PFSK-1 (cell line): ENCODE measurements around the gene SYNDIG1.

ENCODE experiments used
- FOXP2 ChIP-seq: optimal IDR thresholded peaks from 2 replicates; pipeline ENCODE3; 2011; ENCODE audit warnings: borderline replicate concordance, control low read depth, inconsistent platforms; ENCODE audit not compliant: insufficient read depth; ENCODE audit errors: extremely low read length, extremely low read depth
- POLR2AphosphoS5 ChIP-seq: IDR thresholded peaks from 2 replicates; pipeline ENCODE4 v1.6.1; 2012; ENCODE audit warnings: low read depth, mild to moderate bottlenecking, control low read depth, low read length, moderate library complexity
- SIN3A ChIP-seq: IDR thresholded peaks from 2 replicates; pipeline ENCODE4 v1.6.1; 2012; ENCODE audit warnings: mild to moderate bottlenecking, low read length, moderate library complexity, borderline replicate concordance; ENCODE audit not compliant: insufficient read depth
- TAF1 ChIP-seq: IDR thresholded peaks from 2 replicates; pipeline ENCODE4 v1.6.1; 2012; ENCODE audit warnings: low read length, control low read depth, borderline replicate concordance; ENCODE audit not compliant: insufficient read depth
- TF ChIP-seq, protein P1 (sequence below), 2 experiments: IDR thresholded peaks; 2 replicates each; pipeline versions ENCODE4 v1.6.1 to v1.8.0; 2011 to 2012; ENCODE audit warnings: low read depth in 2 of 2, low read length in 2 of 2, control low read depth in 1 of 2, inconsistent platforms in 1 of 2, mild to moderate bottlenecking in 1 of 2, moderate library complexity in 1 of 2; ENCODE audit not compliant: insufficient read depth in 1 of 2

The SYNDIG1 gene

DNA sequence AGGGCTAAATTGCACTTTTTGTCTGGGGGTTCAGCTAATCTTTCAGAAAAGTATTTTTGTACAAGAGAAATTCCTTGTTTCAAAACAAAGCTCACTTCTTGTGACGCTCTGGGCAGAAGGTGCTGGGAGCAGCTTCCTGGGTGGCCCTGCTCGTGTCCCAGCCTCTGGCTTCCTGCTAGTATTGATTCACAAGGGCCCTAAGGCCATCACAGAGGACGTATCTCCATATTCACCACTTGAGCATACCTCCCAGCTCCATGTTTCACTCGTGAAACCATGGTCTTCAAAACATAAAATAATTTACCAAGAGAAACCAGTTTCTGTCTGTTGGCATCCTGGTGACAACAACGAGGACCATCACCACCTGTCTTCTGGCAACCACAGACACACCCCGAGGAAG, 49.1 kb downstream of the SYNDIG1 start:
- TF ChIP-seq TAF1 (no peak), SIN3A (no peak), POLR2AphosphoS5 (no peak), FOXP2 (no peak)
- TF ChIP-seq, protein P1, sequence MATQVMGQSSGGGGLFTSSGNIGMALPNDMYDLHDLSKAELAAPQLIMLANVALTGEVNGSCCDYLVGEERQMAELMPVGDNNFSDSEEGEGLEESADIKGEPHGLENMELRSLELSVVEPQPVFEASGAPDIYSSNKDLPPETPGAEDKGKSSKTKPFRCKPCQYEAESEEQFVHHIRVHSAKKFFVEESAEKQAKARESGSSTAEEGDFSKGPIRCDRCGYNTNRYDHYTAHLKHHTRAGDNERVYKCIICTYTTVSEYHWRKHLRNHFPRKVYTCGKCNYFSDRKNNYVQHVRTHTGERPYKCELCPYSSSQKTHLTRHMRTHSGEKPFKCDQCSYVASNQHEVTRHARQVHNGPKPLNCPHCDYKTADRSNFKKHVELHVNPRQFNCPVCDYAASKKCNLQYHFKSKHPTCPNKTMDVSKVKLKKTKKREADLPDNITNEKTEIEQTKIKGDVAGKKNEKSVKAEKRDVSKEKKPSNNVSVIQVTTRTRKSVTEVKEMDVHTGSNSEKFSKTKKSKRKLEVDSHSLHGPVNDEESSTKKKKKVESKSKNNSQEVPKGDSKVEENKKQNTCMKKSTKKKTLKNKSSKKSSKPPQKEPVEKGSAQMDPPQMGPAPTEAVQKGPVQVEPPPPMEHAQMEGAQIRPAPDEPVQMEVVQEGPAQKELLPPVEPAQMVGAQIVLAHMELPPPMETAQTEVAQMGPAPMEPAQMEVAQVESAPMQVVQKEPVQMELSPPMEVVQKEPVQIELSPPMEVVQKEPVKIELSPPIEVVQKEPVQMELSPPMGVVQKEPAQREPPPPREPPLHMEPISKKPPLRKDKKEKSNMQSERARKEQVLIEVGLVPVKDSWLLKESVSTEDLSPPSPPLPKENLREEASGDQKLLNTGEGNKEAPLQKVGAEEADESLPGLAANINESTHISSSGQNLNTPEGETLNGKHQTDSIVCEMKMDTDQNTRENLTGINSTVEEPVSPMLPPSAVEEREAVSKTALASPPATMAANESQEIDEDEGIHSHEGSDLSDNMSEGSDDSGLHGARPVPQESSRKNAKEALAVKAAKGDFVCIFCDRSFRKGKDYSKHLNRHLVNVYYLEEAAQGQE (IDR thresholded peaks at IDR 0.05; ENCODE audit: insufficient read depth in 1 of 2, low read depth in 2 of 2, low read length in 2 of 2), result no peak

DNA sequence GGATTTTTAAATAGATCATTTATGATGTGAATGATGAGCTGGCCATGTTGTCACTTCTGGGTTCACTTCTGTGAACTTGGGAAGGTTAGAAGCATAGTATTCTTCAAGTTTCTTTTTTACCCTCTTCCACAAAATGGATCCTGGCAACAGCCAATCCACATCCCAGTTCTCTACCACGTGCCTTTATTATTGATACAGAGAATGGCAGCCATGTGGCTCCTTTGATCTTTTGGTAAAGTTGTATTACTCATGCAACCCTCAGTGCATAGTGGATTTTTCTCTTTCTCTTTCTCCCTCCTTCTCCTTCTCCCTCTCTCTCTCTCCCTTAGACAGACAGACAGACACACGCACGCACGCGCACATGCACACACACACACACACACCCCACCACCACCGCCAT, 50.0 kb downstream of the SYNDIG1 start:
- TF ChIP-seq POLR2AphosphoS5, result no peak
- TF ChIP-seq, protein P1 (IDR thresholded peaks at IDR 0.05; ENCODE audit: insufficient read depth in 1 of 2, low read depth in 2 of 2, low read length in 2 of 2), result no peak
- TF ChIP-seq FOXP2, result no peak
- no peak for TF ChIP-seq SIN3A
- no peak for TF ChIP-seq TAF1

DNA sequence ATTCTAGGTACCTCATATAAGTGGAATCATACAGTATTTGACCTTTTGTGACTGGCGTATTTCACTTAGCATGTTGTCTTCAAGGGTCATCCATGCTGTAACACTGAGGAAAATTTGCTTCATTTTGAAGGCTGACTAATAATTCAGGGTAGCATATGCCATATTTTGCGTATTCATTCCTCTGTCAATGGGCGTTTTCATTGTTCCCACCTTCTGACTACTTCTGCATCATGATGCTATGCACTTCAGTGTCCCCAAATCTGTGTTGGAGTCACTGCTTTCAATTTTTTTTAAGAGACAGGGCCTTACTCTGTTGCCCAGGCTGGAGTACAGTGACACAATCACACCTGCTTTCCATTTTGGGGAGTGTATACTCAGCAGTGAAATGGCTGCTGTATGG, 51.6 kb downstream of the SYNDIG1 start:
- TF ChIP-seq FOXP2, result no peak
- no peak for TF ChIP-seq SIN3A
- no peak for TF ChIP-seq TAF1
- TF ChIP-seq, protein P1 (IDR thresholded peaks at IDR 0.05; ENCODE audit: insufficient read depth in 1 of 2, low read depth in 2 of 2, low read length in 2 of 2), result no peak
- TF ChIP-seq POLR2AphosphoS5, result no peak

DNA sequence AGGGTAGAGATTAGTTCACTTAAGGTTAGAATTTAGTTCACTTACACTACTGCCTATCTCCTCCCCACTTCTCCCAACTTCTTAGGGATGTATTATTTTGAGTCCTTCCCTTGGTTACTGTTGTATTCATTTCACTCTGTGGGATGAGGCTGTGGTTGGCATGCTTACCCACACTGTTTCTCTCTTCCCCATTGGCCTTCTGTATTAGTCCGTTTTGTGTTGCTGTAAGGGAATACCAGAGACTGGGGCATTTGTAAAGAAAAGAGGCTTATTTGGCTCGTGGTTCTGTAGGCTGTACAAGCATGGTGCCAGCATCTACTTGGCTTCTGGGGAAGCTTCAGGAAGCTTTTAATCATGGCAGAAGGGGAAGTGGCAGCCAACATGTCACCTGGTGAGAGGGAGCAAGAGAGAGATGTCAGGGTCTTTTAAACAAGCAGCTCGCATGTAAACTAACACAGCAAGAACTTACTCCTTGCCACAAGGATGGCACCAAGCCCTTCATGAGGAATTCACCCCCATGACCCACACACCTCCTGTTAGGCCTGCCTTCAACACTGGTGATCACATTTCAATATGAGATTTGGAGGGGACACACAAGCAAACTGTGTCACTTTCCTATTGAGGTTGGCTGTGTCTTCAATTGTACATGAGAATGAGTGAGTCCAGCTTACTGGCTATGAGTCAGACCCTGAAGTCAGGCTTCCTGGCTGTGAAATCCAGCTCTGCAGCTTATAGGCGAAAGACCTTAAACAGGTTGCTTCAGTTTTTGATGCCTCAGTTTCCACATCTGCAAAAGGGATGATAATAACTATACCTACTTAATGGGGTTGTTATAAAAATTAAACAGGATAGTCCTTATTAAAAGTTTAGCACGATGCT, 53.3 kb downstream of the SYNDIG1 start:
- TF ChIP-seq, protein P1 (IDR thresholded peaks at IDR 0.05; ENCODE audit: insufficient read depth in 1 of 2, low read depth in 2 of 2, low read length in 2 of 2), result no peak
- TF ChIP-seq FOXP2, result no peak
- no peak for TF ChIP-seq SIN3A
- no peak for TF ChIP-seq POLR2AphosphoS5
- no peak for TF ChIP-seq TAF1

DNA sequence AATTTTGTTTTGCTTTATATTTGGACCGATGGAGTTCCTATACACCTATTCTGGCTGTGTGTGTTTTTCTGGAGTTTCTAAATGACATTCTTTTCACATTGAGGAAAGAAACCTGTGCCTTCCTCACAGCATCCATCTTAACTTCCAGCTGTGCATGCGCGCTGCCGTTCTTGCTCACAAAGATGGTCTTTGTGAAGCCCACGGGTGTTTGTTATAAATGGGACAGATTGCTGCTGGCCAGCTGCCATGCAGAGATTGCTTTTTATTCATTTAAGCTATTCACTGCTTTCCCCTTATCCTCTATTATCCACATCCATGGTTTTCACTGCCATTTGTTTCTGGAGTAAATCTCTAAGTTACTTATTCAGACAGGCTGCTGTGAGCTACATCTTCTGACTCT, 54.2 kb downstream of the SYNDIG1 start:
- TF ChIP-seq SIN3A, result no peak
- no peak for TF ChIP-seq TAF1
- TF ChIP-seq POLR2AphosphoS5, result no peak
- no peak for TF ChIP-seq FOXP2
- TF ChIP-seq, protein P1 (IDR thresholded peaks at IDR 0.05; ENCODE audit: insufficient read depth in 1 of 2, low read depth in 2 of 2, low read length in 2 of 2), result no peak
